Progenitor cell of endocrine pancreas (in vitro differentiated cells): Measurements from ENCODE around the gene C16orf96. TPM values are rescaled to one million over a fixed set of nuclear protein-coding genes. Genes with fewer than 3 reads are reported as not detected.
A peak's percentile ranks its signal among the peaks of the same experiment; 100 is the strongest.

Experiments
- DNase-seq: peaks from one replicate; pipeline ENCODE4 v3.0.0; 2021; ENCODE audit warnings: low spot score; ENCODE audit not compliant: unreplicated experiment
- H3K27ac Mint-ChIP-seq: 2 replicates; pipeline ENCODE4 v1.8.0; 2021; ENCODE audit warnings: mild to moderate bottlenecking, moderate library complexity, mixed read lengths
- H3K27me3 Mint-ChIP-seq: 2 replicates; pipeline ENCODE4 v1.8.0; 2021; ENCODE audit warnings: mixed read lengths
- H3K36me3 Mint-ChIP-seq: 2 replicates; pipeline ENCODE4 v1.8.0; 2022; ENCODE audit warnings: mixed read lengths; ENCODE audit not compliant: insufficient read depth
- H3K4me1 Mint-ChIP-seq: 2 replicates; pipeline ENCODE4 v1.8.0; 2021; ENCODE audit warnings: low read depth, mixed read lengths
- H3K4me3 Mint-ChIP-seq: 2 replicates; pipeline ENCODE4 v1.8.0; 2021; ENCODE audit warnings: low read depth, mild to moderate bottlenecking, moderate library complexity, mixed read lengths
- H3K9me3 Mint-ChIP-seq: 2 replicates; pipeline ENCODE4 v1.8.0; 2021; ENCODE audit warnings: low read depth, mixed read lengths
- total RNA-seq: library from RNA; stranded (reverse); gene quantifications from 2 replicates; pipeline ENCODE4 v1.2.1, GENCODE V29; 2021
- TF ChIP-seq, protein P1 (sequence below): fragments of 200-600 bp; sonication (generic); IDR thresholded peaks from one replicate; pipeline ENCODE4 v1.5.0; 2021; ENCODE audit warnings: antibody characterized with exemption, mild to moderate bottlenecking; ENCODE audit not compliant: unreplicated experiment

C16orf96 gene
- total RNA-seq, 1 donor from 2014 or later, result 1.7 TPM

DNA sequence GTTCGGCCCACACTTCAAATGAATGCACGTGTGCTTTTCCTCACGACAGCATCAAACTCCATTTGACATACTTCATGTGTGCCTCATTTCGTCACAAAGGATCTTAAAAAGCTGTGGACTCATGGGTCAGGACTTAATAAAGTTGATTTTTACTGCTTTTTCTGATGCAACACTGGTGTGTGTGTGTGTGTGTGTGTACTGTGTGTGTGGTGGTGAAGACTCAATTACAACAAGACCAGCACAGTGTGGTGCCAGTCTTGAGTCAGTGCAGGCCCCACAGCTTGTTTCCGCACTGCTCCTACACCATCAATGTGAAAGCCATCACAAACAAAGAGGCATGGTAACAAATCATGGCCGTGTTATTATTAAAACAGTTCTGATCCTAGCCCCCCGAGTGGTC is 35.2 kb upstream of the C16orf96 start:
- no peaks in the 10 kb centered on the region for H3K9me3 Mint-ChIP-seq
- no peak for DNase-seq
- TF ChIP-seq, protein P1, sequence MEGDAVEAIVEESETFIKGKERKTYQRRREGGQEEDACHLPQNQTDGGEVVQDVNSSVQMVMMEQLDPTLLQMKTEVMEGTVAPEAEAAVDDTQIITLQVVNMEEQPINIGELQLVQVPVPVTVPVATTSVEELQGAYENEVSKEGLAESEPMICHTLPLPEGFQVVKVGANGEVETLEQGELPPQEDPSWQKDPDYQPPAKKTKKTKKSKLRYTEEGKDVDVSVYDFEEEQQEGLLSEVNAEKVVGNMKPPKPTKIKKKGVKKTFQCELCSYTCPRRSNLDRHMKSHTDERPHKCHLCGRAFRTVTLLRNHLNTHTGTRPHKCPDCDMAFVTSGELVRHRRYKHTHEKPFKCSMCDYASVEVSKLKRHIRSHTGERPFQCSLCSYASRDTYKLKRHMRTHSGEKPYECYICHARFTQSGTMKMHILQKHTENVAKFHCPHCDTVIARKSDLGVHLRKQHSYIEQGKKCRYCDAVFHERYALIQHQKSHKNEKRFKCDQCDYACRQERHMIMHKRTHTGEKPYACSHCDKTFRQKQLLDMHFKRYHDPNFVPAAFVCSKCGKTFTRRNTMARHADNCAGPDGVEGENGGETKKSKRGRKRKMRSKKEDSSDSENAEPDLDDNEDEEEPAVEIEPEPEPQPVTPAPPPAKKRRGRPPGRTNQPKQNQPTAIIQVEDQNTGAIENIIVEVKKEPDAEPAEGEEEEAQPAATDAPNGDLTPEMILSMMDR, result no peak
- no peaks in the 10 kb centered on the region for H3K36me3 Mint-ChIP-seq
- H3K27ac Mint-ChIP-seq, result no peak overlapping the region
- H3K4me3 Mint-ChIP-seq, result no peak overlapping the region
- H3K27me3 Mint-ChIP-seq, result no peaks in the 10 kb centered on the region
- H3K4me1 Mint-ChIP-seq, result no peaks in the 10 kb centered on the region

DNA sequence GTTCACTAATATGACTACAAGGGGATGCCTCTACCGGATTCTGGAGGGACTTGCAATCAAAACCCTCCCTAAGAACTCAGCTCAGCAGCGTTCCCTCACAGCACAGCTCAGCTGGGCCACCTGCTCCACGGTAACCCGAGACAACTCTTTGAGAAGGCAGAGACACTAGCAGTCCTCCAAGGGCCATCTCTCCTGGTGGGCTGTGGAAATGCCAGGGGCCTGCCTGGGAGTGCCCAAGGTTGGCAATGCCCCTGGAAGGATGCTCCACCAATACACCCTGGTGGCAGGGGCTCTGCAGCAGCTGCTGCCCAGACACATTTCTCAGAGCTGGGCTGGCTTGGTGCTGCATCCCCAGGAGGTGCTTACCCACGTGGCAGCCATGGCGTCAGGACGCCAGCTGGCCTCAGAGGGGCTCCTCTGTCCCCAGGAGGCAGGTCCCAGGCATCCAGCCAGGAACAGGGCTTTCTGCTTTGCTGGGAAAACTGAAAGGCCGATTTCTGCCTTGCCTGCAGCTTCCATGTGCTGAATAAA is 34.0 kb upstream of the C16orf96 start:
- no peaks in the 10 kb centered on the region for H3K4me1 Mint-ChIP-seq
- no peaks in the 10 kb centered on the region for H3K9me3 Mint-ChIP-seq
- no peaks in the 10 kb centered on the region for H3K36me3 Mint-ChIP-seq
- no peak overlapping the region for H3K4me3 Mint-ChIP-seq
- no peak for DNase-seq
- no peaks in the 10 kb centered on the region for H3K27me3 Mint-ChIP-seq
- H3K27ac Mint-ChIP-seq, result peak overlapping the region; percentile 67
- TF ChIP-seq, protein P1, result no peak

DNA sequence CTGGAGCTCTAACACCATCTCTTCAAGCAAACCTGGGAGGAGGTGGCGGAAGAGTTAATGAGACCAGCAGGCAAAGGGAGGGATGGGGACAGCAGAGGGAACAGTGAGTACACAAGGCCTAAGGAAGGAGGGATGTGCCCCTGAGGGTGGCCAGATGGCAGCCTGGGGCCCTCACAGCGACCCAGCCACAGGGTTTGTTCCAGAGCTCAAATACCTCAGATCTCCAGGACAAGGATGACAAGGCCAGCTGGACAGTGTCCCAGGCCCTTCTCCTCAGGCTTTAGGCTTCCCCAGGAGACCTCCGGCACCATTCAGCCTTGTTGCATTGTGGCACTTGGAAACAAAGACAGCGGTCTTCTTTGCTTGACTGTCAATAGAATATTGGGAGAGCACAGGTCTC is 32.5 kb upstream of the C16orf96 start:
- Mint-ChIP-seq H3K9me3 (no peaks in the 10 kb centered on the region), H3K4me1 (no peaks in the 10 kb centered on the region), H3K36me3 (no peaks in the 10 kb centered on the region), H3K4me3 (no peak overlapping the region), H3K27me3 (no peaks in the 10 kb centered on the region), H3K27ac (no peak overlapping the region)
- DNase-seq, result no peak
- TF ChIP-seq, protein P1, result no peak

DNA sequence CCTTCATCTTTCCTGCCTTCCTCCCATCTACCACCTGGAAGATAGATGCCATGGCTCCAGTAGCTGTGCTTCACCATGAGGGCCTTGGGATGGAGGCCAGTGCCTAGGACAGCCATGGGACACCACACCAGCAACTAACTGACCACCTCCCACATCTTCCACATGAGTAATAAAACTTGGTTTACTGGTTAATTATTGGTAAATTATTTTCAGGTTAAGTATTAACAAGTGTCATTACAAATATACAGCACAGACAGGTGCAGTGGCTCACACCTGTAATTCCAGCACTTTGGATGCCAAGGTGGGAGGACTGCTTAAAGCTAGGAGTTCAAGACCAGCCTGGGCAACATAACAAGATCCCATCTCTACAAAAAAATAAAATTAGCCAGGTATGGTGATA is 31.6 kb upstream of the C16orf96 start:
- TF ChIP-seq, protein P1, result no peak
- H3K27ac Mint-ChIP-seq, result no peak overlapping the region
- no peaks in the 10 kb centered on the region for H3K27me3 Mint-ChIP-seq

DNA sequence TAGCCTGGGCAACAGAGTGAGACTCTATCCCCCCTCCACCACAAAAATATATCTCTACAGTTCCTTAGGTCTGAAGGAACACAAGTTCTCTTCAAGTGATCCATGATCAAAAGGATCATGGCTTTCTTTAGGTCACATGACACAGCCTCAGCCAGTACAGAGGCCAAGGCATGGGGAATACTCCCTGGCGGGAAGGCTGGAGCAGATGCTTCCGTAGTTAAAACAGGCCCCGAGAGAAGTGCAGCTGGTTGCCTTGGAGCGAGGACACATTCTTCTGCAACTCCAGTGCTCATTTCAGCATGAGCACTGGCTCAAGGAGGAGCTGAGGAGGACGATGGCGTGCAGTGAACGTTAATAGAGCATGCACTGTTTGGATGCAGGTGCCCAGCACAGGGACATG is 31.1 kb upstream of the C16orf96 start:
- TF ChIP-seq, protein P1, result no peak
- no peaks in the 10 kb centered on the region for H3K27me3 Mint-ChIP-seq
- peaks cover 3% of the 10 kb centered on the region for H3K4me1 Mint-ChIP-seq
- H3K27ac Mint-ChIP-seq, result peak overlapping the region; percentile 3
- no peak overlapping the region for H3K4me3 Mint-ChIP-seq
- no peaks in the 10 kb centered on the region for H3K36me3 Mint-ChIP-seq
- no peak for DNase-seq
- no peaks in the 10 kb centered on the region for H3K9me3 Mint-ChIP-seq

More for the DNA sequence above, 31.6 kb upstream of the C16orf96 start:
- no peak for DNase-seq
- no peaks in the 10 kb centered on the region for H3K36me3 Mint-ChIP-seq
- H3K4me3 Mint-ChIP-seq, result no peak overlapping the region
- peaks cover 3% of the 10 kb centered on the region for H3K4me1 Mint-ChIP-seq
- H3K9me3 Mint-ChIP-seq, result no peaks in the 10 kb centered on the region
